KMS-11 (cell line): Measurements from ENCODE around the gene KIAA0825.

Experiments used
- H2AFZ ChIP-seq: fragments of 200-600 bp; sonication (generic); 2 replicates; pipeline ENCODE4 v1.6.1; 2016; ENCODE audit warnings: antibody characterized with exemption, mixed run types, low read depth
- H3K27ac ChIP-seq: fragments of 200-600 bp; sonication (generic); 2 replicates; pipeline ENCODE4 v1.6.1; 2016; ENCODE audit warnings: mild to moderate bottlenecking, mixed run types
- H3K27me3 ChIP-seq: fragments of 200-600 bp; sonication (generic); 2 replicates; pipeline ENCODE4 v1.6.1; 2017; ENCODE audit warnings: mild to moderate bottlenecking, low read depth, mixed run types, moderate library complexity; ENCODE audit not compliant: insufficient read depth
- H3K36me3 ChIP-seq: fragments of 200-600 bp; sonication (generic); 2 replicates; pipeline ENCODE4 v1.6.1; 2017; ENCODE audit warnings: mild to moderate bottlenecking, mixed run types; ENCODE audit not compliant: insufficient read depth
- H3K4me1 ChIP-seq: fragments of 200-600 bp; sonication (generic); 2 replicates; pipeline ENCODE4 v1.6.1; 2016; ENCODE audit warnings: mild to moderate bottlenecking, low read depth, mixed run types; ENCODE audit not compliant: poor library complexity, severe bottlenecking
- H3K4me2 ChIP-seq: fragments of 200-600 bp; sonication (generic); 2 replicates; pipeline ENCODE4 v1.7.0; 2016; ENCODE audit warnings: mild to moderate bottlenecking, mixed run types
- H3K4me3 ChIP-seq: fragments of 200-600 bp; sonication (generic); IDR thresholded peaks from 2 replicates; pipeline ENCODE4 v1.6.1; 2017; ENCODE audit warnings: low read depth, low read length, mixed read lengths; ENCODE audit not compliant: insufficient read depth
- H3K79me2 ChIP-seq: fragments of 200-600 bp; sonication (generic); 2 replicates; pipeline ENCODE4 v1.6.1; 2016; ENCODE audit warnings: low read depth, mixed run types; ENCODE audit not compliant: insufficient read depth
- H3K9ac ChIP-seq: fragments of 200-600 bp; sonication (generic); 2 replicates; pipeline ENCODE4 v1.6.1; 2016; ENCODE audit warnings: mild to moderate bottlenecking, mixed run types
- H4K20me1 ChIP-seq: fragments of 200-600 bp; sonication (generic); 2 replicates; pipeline ENCODE4 v1.6.1; 2016; ENCODE audit warnings: mild to moderate bottlenecking, mixed run types; ENCODE audit not compliant: insufficient read depth
- CTCF ChIP-seq: fragments of 200-600 bp; sonication (generic); conservative IDR thresholded peaks from 2 replicates; pipeline ENCODE4 v1.6.1; 2017; ENCODE audit warnings: low read depth, mild to moderate bottlenecking, antibody characterized with exemption, low read length, moderate library complexity, mixed read lengths

KIAA0825 gene

GRCh38 chr5:94640176-94640575 lies 21.8 kb upstream of the KIAA0825 start:
- peaks cover 10% of the 10 kb centered on the region; the same call in 1 of the 2 replicates for H3K36me3 ChIP-seq
- no peak overlapping the region for H3K9ac ChIP-seq
- H3K27me3 ChIP-seq = no peaks in the 10 kb centered on the region
- H3K4me3 ChIP-seq = no peak overlapping the region
- no peak overlapping the region for H3K4me2 ChIP-seq
- no peak for TF ChIP-seq CTCF
- no peaks in the 10 kb centered on the region; the same call in 1 of the 2 replicates for H3K79me2 ChIP-seq
- H2AFZ ChIP-seq = no peak overlapping the region
- H3K4me1 ChIP-seq = no peaks in the 10 kb centered on the region
- H3K27ac ChIP-seq = no peak overlapping the region
- H4K20me1 ChIP-seq = no peaks in the 10 kb centered on the region; the same call in 1 of the 2 replicates

- Histone ChIP-seq H3K36me3 (peaks cover 14% of the 10 kb centered on the region; the same call in 1 of the 2 replicates), H3K4me1 (peaks cover 12% of the 10 kb centered on the region), H2AFZ (no peak overlapping the region), H3K9ac (no peak overlapping the region), H3K27ac (no peak overlapping the region), H4K20me1 (no peaks in the 10 kb centered on the region), H3K79me2 (0 out of 2 replicates have a peak, but pooled peaks cover 2% of the 10 kb centered on the region), H3K4me2 (peak overlapping the region; percentile 30), H3K4me3 (no peak overlapping the region), H3K27me3 (no peaks in the 10 kb centered on the region)
- TF ChIP-seq CTCF = no peak
These were observed 13.6 kb upstream of the KIAA0825 start for GRCh38 chr5:94632024-94632423.

- Histone ChIP-seq H3K4me3 (no peak overlapping the region), H3K27ac (no peak overlapping the region), H3K27me3 (no peaks in the 10 kb centered on the region), H3K9ac (no peak overlapping the region), H3K4me2 (no peak overlapping the region), H4K20me1 (no peaks in the 10 kb centered on the region), H3K36me3 (peaks cover 14% of the 10 kb centered on the region; the same call in 1 of the 2 replicates), H2AFZ (no peak overlapping the region), H3K79me2 (peaks cover 24% of the 10 kb centered on the region; the same call in 1 of the 2 replicates), H3K4me1 (peaks cover 18% of the 10 kb centered on the region)
- TF ChIP-seq CTCF = no peak
These were observed 8.8 kb upstream of the KIAA0825 start for GRCh38 chr5:94627191-94627590.

GRCh38 chr5:94623877-94624276 lies 5.5 kb upstream of the KIAA0825 start:
- TF ChIP-seq CTCF = no peak
- Histone ChIP-seq H3K79me2 (peaks cover 56% of the 10 kb centered on the region), H3K9ac (no peak overlapping the region), H4K20me1 (no peaks in the 10 kb centered on the region), H3K36me3 (no peaks in the 10 kb centered on the region), H2AFZ (no peak overlapping the region), H3K4me2 (no peak overlapping the region), H3K4me1 (peaks cover 28% of the 10 kb centered on the region), H3K27ac (no peak overlapping the region), H3K27me3 (no peaks in the 10 kb centered on the region), H3K4me3 (no peak overlapping the region)
